DOHH2 (cell line): Measurements from ENCODE around the gene ADAMTS8.

Source experiments
- H3F3A ChIP-seq: fragments of 200-600 bp; sonication (generic), shearing (Covaris generic); 2 replicates; pipeline ENCODE4 v1.6.0; 2016; ENCODE audit warnings: antibody characterized with exemption, mild to moderate bottlenecking; ENCODE audit not compliant: control insufficient read depth, insufficient read depth
- H3K27ac ChIP-seq: fragments of 200-600 bp; sonication (generic); 2 replicates; pipeline ENCODE4 v1.5.1; 2014; ENCODE audit warnings: low read depth, mild to moderate bottlenecking, low read length, moderate library complexity
- H3K27me3 ChIP-seq: fragments of 200-600 bp; sonication (generic); 2 replicates; pipeline ENCODE4 v1.6.1; 2014; ENCODE audit warnings: mild to moderate bottlenecking, low read length, mixed read lengths; ENCODE audit not compliant: control insufficient read depth
- H3K36me3 ChIP-seq: fragments of 200-600 bp; sonication (generic); 2 replicates; pipeline ENCODE4 v1.6.1; 2014; ENCODE audit warnings: mild to moderate bottlenecking, low read length, moderate library complexity, mixed read lengths; ENCODE audit not compliant: control insufficient read depth
- H3K4me1 ChIP-seq: fragments of 200-600 bp; sonication (generic); 2 replicates; pipeline ENCODE4 v1.6.1; 2014; ENCODE audit warnings: mild to moderate bottlenecking, low read length, mixed read lengths; ENCODE audit not compliant: control insufficient read depth
- H3K4me2 ChIP-seq: fragments of 200-600 bp; sonication (generic); 2 replicates; pipeline ENCODE4 v1.6.0; 2014; ENCODE audit warnings: mild to moderate bottlenecking, low read length, moderate library complexity
- H3K4me3 ChIP-seq: fragments of 200-600 bp; sonication (generic); 2 replicates; pipeline ENCODE4 v1.5.1; 2014; ENCODE audit warnings: mild to moderate bottlenecking, low read length, mixed read lengths
- H3K79me2 ChIP-seq: fragments of 200-600 bp; sonication (generic); 2 replicates; pipeline ENCODE4 v1.6.1; 2014; ENCODE audit warnings: mild to moderate bottlenecking, low read length, mixed read lengths; ENCODE audit not compliant: control insufficient read depth
- H3K9me2 ChIP-seq: fragments of 200-600 bp; sonication (generic); replicated peaks from 2 replicates; pipeline ENCODE4 v1.6.1; 2014; ENCODE audit warnings: mild to moderate bottlenecking, low read length, mixed read lengths; ENCODE audit not compliant: control insufficient read depth
- H3K9me3 ChIP-seq: fragments of 200-600 bp; sonication (generic); 2 replicates; pipeline ENCODE4 v1.6.1; 2014; ENCODE audit warnings: antibody characterized with exemption, low read length, mixed read lengths; ENCODE audit not compliant: control insufficient read depth, insufficient read depth
- H4K20me1 ChIP-seq: fragments of 200-600 bp; sonication (generic); 2 replicates; pipeline ENCODE4 v1.6.0; 2014; ENCODE audit warnings: low read depth, mild to moderate bottlenecking, antibody characterized with exemption, low read length, moderate library complexity; ENCODE audit not compliant: control insufficient read depth, insufficient read depth
- EZH2phosphoT487 ChIP-seq: fragments of 200-600 bp; sonication (generic); IDR thresholded peaks from 2 replicates; pipeline ENCODE4 v1.6.1; 2017; ENCODE audit warnings: borderline replicate concordance, mild to moderate bottlenecking, antibody characterized with exemption, low read length, moderate library complexity, mixed read lengths
- TF ChIP-seq, protein P1 (sequence below): fragments of 200-600 bp; sonication (generic); IDR thresholded peaks from one replicate; pipeline ENCODE4 v1.5.1; 2014; ENCODE audit warnings: antibody characterized with exemption, mild to moderate bottlenecking, low read depth, low read length; ENCODE audit not compliant: poor library complexity, severe bottlenecking

The ADAMTS8 gene

DNA sequence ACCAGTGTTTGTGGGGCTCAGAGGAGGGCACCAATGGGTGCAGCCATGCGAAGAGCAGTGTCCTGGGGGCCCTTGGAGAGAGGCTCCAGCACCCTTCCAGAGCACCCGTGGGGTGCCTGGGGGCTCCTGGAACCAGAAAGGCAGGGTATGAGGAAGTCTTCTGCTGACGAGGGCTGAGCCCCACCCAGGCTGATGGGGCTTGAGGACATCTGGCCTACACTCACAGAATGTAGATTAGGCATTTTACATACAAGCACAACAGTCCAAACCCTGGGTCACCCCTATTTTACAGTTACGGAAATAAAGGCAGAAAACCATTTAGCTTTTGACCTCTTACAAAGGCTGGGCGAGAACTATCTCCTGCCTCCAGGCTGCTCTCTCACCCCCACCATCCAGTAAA, 47.6 kb downstream of the ADAMTS8 start:
- Histone ChIP-seq H3F3A (no peaks in the 10 kb centered on the region), H3K9me3 (no peaks in the 10 kb centered on the region), H4K20me1 (no peaks in the 10 kb centered on the region), H3K79me2 (no peaks in the 10 kb centered on the region), H3K4me1 (no peaks in the 10 kb centered on the region), H3K9me2 (no peaks in the 10 kb centered on the region), H3K36me3 (no peaks in the 10 kb centered on the region), H3K4me3 (no peak overlapping the region), H3K27ac (no peak overlapping the region), H3K4me2 (no peak overlapping the region), H3K27me3 (peaks cover 7% of the 10 kb centered on the region; the same call in 1 of the 2 replicates)
- TF ChIP-seq, protein P1, sequence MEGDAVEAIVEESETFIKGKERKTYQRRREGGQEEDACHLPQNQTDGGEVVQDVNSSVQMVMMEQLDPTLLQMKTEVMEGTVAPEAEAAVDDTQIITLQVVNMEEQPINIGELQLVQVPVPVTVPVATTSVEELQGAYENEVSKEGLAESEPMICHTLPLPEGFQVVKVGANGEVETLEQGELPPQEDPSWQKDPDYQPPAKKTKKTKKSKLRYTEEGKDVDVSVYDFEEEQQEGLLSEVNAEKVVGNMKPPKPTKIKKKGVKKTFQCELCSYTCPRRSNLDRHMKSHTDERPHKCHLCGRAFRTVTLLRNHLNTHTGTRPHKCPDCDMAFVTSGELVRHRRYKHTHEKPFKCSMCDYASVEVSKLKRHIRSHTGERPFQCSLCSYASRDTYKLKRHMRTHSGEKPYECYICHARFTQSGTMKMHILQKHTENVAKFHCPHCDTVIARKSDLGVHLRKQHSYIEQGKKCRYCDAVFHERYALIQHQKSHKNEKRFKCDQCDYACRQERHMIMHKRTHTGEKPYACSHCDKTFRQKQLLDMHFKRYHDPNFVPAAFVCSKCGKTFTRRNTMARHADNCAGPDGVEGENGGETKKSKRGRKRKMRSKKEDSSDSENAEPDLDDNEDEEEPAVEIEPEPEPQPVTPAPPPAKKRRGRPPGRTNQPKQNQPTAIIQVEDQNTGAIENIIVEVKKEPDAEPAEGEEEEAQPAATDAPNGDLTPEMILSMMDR = no peak
- TF ChIP-seq EZH2phosphoT487 = no peak

DNA sequence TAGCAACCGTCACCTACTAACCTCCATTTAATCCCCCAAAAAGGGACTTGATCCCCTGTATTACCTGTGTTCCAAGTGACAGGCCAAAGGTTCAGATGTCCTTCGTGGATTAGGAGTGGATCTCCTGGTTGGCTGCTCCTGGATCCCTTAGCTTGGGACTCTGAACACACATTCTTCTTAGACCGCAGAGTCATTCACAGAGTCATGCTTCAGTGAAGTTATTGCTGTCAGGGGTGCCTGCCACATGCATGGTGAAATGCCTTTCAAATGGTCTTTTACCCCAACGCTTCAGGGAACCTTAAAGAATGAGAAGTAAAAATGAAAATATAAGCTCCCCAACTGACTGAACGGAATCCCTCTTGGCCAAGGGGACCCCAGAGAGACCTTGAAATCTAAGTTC, 49.1 kb downstream of the ADAMTS8 start:
- no peak for TF ChIP-seq EZH2phosphoT487
- TF ChIP-seq, protein P1 = no peak
- Histone ChIP-seq H3K9me3 (no peaks in the 10 kb centered on the region), H3K79me2 (no peaks in the 10 kb centered on the region), H4K20me1 (no peaks in the 10 kb centered on the region), H3K4me3 (no peak overlapping the region), H3K4me1 (no peaks in the 10 kb centered on the region), H3K9me2 (no peaks in the 10 kb centered on the region), H3K36me3 (no peaks in the 10 kb centered on the region), H3K27me3 (peaks cover 7% of the 10 kb centered on the region; the same call in 1 of the 2 replicates), H3K4me2 (no peak overlapping the region), H3K27ac (no peak overlapping the region), H3F3A (no peaks in the 10 kb centered on the region)

- no peak for TF ChIP-seq EZH2phosphoT487
- TF ChIP-seq, protein P1 = peak; percentile 42
- Histone ChIP-seq H3K36me3 (no peaks in the 10 kb centered on the region), H4K20me1 (no peaks in the 10 kb centered on the region), H3K9me2 (no peaks in the 10 kb centered on the region), H3K4me2 (no peak overlapping the region), H3K4me3 (no peak overlapping the region), H3K27me3 (peaks cover 11% of the 10 kb centered on the region), H3F3A (no peaks in the 10 kb centered on the region), H3K27ac (no peak overlapping the region), H3K79me2 (no peaks in the 10 kb centered on the region), H3K9me3 (no peaks in the 10 kb centered on the region), H3K4me1 (0 out of 2 replicates have a peak, but pooled peaks cover 3% of the 10 kb centered on the region)
These were observed 57.4 kb downstream of the ADAMTS8 start for GRCh38 chr11:130370845-130371590.
